Measurements from ENCODE around the gene PGLYRP3.

- TF ChIP-seq CTCF (conservative IDR thresholded peaks at IDR 0.05; ENCODE audit: low read depth, low read length) (no peak), EZH2 (IDR thresholded peaks at IDR 0.05; ENCODE audit: low read length, unreplicated experiment) (no peak), EZH2phosphoT487 (IDR thresholded peaks at IDR 0.05; ENCODE audit: borderline replicate concordance, low read length) (no peak)
These were observed 2.2 kb downstream of the PGLYRP3 start for GRCh38 chr1:153310526-153310925.

Measured in PC-3 (cell line).